Parathyroid adenoma (tissue), 2 donors: ENCODE data around the gene ARHGAP21.
"Not testable (repeated sequence)": the region's sequence is repeated elsewhere in the genome, so short reads cannot be mapped to it uniquely, and the experiment has no call there.

Experiments
- H2AFZ ChIP-seq: fragments of 300-600 bp; sonication (generic); one replicate; pipeline ENCODE4 v1.7.0; 2017; ENCODE audit warnings: antibody characterized with exemption, mild to moderate bottlenecking
- H3K27ac ChIP-seq: fragments of 300-600 bp; sonication (generic); one replicate; pipeline ENCODE4 v1.7.0; 2017
- H3K27me3 ChIP-seq: fragments of 300-600 bp; sonication (generic); one replicate; pipeline ENCODE4 v1.7.0; 2017; ENCODE audit warnings: low read length; ENCODE audit not compliant: control insufficient read depth, insufficient read depth
- H3K36me3 ChIP-seq: fragments of 300-600 bp; sonication (generic); one replicate; pipeline ENCODE4 v1.7.0; 2017; ENCODE audit warnings: low read length; ENCODE audit not compliant: control insufficient read depth, insufficient read depth
- H3K4me1 ChIP-seq: fragments of 300-600 bp; sonication (generic); one replicate; pipeline ENCODE4 v1.7.0; 2017; ENCODE audit warnings: control low read depth
- H3K4me2 ChIP-seq: fragments of 300-600 bp; sonication (generic); one replicate; pipeline ENCODE4 v1.7.0; 2017; ENCODE audit warnings: low read length
- H3K4me3 ChIP-seq: fragments of 300-600 bp; sonication (generic); one replicate; pipeline ENCODE4 v1.7.0; 2017; ENCODE audit warnings: low read depth, low read length
- H3K79me2 ChIP-seq: fragments of 300-600 bp; sonication (generic); one replicate; pipeline ENCODE4 v1.7.0; 2017; ENCODE audit warnings: control low read depth
- H3K9ac ChIP-seq: fragments of 300-600 bp; sonication (generic); one replicate; pipeline ENCODE4 v1.7.0; 2017; ENCODE audit warnings: mild to moderate bottlenecking
- H3K9me3 ChIP-seq: fragments of 300-600 bp; sonication (generic); one replicate; pipeline ENCODE4 v1.7.0; 2017; ENCODE audit warnings: low read length; ENCODE audit not compliant: control insufficient read depth
- TF ChIP-seq, protein P1 (sequence below): fragments of 300-600 bp; sonication (generic); IDR thresholded peaks from one replicate; pipeline ENCODE4 v1.7.0; 2017; ENCODE audit warnings: antibody characterized with exemption, mild to moderate bottlenecking
- donor health status: primary hyperparathyroidism.

ARHGAP21 gene

DNA sequence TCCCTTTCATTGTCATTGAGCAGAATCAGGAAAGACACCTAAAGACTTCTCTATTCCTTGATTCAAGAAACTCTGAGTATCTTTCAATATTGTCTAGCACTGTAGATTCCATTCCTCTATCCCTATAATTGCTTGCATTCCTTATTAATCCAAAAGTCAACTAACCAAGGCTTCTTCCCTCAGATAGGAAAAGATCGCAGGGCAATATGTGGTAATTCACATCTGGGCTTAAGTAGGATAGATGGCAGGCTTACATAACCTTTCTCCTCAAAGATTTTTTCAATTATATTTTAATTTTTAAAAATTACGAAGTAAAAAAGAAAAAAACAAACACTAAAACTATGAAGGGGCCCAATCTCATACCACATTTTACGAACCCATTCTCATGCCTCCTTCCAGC is 7.1 kb upstream of the ARHGAP21 start:
- Histone ChIP-seq H3K4me1 (no peaks in the 10 kb centered on the region), H3K4me3 (no peak overlapping the region), H3K79me2 (no peaks in the 10 kb centered on the region), H3K27ac (no peak overlapping the region), H3K36me3 (no peaks in the 10 kb centered on the region), H2AFZ (no peak overlapping the region), H3K4me2 (no peak overlapping the region), H3K9me3 (no peaks in the 10 kb centered on the region), H3K27me3 (no peaks in the 10 kb centered on the region), H3K9ac (no peak overlapping the region)
- TF ChIP-seq, protein P1, sequence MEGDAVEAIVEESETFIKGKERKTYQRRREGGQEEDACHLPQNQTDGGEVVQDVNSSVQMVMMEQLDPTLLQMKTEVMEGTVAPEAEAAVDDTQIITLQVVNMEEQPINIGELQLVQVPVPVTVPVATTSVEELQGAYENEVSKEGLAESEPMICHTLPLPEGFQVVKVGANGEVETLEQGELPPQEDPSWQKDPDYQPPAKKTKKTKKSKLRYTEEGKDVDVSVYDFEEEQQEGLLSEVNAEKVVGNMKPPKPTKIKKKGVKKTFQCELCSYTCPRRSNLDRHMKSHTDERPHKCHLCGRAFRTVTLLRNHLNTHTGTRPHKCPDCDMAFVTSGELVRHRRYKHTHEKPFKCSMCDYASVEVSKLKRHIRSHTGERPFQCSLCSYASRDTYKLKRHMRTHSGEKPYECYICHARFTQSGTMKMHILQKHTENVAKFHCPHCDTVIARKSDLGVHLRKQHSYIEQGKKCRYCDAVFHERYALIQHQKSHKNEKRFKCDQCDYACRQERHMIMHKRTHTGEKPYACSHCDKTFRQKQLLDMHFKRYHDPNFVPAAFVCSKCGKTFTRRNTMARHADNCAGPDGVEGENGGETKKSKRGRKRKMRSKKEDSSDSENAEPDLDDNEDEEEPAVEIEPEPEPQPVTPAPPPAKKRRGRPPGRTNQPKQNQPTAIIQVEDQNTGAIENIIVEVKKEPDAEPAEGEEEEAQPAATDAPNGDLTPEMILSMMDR: no peak

DNA sequence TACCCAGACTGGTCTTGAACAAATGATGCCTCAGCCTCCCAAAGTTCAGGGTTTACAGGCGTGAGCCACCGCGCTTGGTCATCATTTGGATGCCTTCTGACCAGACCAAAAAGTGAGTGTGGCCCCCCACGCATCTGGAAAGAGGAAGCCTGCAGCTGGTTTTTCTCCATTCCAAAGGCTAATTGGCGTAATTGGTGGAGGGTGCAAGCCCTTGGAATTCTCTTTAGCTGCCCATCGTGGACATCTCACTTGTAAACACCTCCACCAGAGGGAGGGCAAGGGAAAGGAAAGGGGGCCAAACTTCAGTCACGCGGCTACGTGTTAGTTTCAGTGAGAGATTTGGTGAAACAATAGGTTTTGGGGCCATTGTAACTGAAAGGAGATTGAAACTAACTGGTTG is 4.1 kb upstream of the ARHGAP21 start:
- TF ChIP-seq, protein P1: no peak
- Histone ChIP-seq H2AFZ (peak overlapping the region; percentile 19), H3K36me3 (no peaks in the 10 kb centered on the region), H3K79me2 (no peaks in the 10 kb centered on the region), H3K9me3 (no peaks in the 10 kb centered on the region), H3K9ac (no peak overlapping the region), H3K27ac (no peak overlapping the region), H3K4me2 (no peak overlapping the region), H3K27me3 (no peaks in the 10 kb centered on the region), H3K4me1 (no peaks in the 10 kb centered on the region), H3K4me3 (no peak overlapping the region)

DNA sequence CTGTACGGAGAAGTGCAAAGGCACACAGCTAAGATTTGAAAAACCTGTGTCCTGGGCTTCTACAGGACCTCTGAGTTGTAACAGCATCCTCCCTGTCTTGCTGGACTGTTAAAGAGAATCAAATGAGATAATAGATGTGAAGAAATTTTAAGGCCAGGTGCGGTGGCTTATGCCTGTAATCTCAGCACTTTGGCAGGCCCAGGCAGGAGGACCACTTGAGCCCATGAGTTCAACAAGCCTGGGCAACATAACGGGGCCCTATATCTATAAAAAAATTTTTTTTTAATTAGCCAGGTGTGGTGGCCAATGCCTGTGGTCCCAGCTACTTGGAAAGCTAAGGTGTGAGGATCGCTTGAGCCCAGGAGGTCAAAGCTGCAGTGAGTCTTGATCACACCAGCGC is 2.9 kb upstream of the ARHGAP21 start:
- Histone ChIP-seq H3K9me3 (no peaks in the 10 kb centered on the region), H3K36me3 (no peaks in the 10 kb centered on the region), H3K4me1 (no peaks in the 10 kb centered on the region), H3K79me2 (peaks cover 7% of the 10 kb centered on the region), H3K4me3 (no peak overlapping the region), H3K4me2 (no peak overlapping the region), H2AFZ (no peak overlapping the region), H3K27me3 (no peaks in the 10 kb centered on the region), H3K27ac (no peak overlapping the region), H3K9ac (no peak overlapping the region)
- TF ChIP-seq, protein P1: no peak

DNA sequence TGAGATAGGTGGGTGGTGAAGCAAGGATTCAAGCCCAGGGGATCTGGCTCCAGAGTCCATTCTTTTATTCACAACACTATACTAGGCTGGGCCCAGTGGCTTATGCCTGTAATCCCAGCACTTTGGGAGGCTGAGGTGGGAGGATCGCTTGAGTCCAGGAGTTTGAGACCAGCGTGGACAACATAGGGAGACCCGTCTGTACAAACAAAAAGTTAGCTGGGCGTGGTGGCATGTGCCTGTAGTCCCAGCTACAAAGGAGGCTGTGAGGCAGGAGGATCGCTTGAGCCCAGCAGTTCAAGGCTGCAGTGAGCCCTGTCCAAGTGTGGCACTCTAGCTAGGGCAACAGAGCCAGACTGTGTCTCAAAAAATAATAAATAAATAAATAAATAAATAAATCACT is 2.3 kb upstream of the ARHGAP21 start:
- H3K27ac ChIP-seq, H3K9me3 ChIP-seq, H3K4me2 ChIP-seq, H3K36me3 ChIP-seq, H3K27me3 ChIP-seq, H2AFZ ChIP-seq, H3K4me3 ChIP-seq, H3K9ac ChIP-seq, H3K4me1 ChIP-seq: not testable (repeated sequence)
- H3K79me2 ChIP-seq: peaks cover 13% of the 10 kb centered on the region

DNA sequence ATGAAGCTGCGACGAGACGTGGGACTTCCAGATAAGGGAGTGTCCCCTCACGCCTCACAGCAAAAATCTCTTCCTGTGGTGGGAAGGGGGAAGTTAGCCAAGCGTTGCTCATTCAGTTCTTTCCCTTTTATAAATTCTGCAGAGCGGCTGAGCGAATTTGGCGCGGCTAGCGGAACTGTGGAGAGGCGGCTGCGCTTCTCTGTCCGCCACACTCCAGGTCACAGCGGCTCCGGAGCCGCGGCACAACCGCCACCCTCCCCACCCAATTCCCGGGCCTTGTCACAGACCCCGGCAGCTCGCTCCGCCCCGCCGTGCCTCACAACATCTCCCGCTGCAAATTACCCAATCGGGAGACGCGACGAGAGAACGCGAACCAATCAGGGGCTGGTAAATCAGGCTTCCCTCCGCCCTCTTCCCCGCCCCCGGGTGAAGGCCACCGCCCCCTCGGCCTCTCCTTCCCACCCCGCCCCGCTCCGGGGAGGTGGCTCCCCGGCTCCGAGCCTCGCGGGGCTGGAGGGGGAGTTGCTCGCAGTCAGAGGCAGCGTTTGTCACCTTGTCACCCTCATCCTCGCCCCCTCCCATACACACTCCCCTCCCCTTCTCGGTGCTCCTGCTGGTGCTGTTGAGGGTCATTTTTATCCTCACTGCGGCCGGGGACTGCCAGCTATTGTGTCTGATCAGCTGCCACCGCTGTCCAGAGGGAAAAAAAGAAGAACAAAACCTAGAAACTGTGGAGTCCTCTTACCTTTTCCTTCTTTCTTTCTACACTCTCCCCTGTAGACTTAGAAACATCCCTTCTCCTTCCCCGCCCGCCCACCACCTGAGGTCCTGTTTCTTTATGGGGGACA is 918 bp upstream of the ARHGAP21 start:
- Histone ChIP-seq H3K36me3 (no peaks in the 10 kb centered on the region), H3K27me3 (no peaks in the 10 kb centered on the region), H3K9me3 (no peaks in the 10 kb centered on the region), H3K4me3 (peak overlapping the region; percentile 83), H3K79me2 (peaks cover 21% of the 10 kb centered on the region), H3K27ac (peak overlapping the region; percentile 86), H3K4me2 (peak overlapping the region; percentile 98), H3K4me1 (peaks cover 9% of the 10 kb centered on the region), H3K9ac (peak overlapping the region; percentile 17), H2AFZ (peak overlapping the region; percentile 96)
- TF ChIP-seq, protein P1: no peak
